GM23338 (cell line): ENCODE results near the gene IL16.

Experiments used
- CREB1 ChIP-seq: fragments of 250-450 bp; sonication (Bioruptor Pico); IDR thresholded peaks from 2 replicates; pipeline ENCODE4 v1.5.0; 2020; ENCODE audit warnings: low read depth, mild to moderate bottlenecking, moderate library complexity
- EZH2 ChIP-seq: fragments of 200-600 bp; sonication (generic); IDR thresholded peaks from one replicate; pipeline ENCODE4 v1.8.0; 2017; ENCODE audit warnings: antibody characterized with exemption, mild to moderate bottlenecking, low read depth; ENCODE audit not compliant: unreplicated experiment
- EZH2phosphoT487 ChIP-seq: fragments of 200-600 bp; sonication (generic); IDR thresholded peaks from one replicate; pipeline ENCODE4 v1.8.1; 2018; ENCODE audit warnings: antibody characterized with exemption; ENCODE audit not compliant: unreplicated experiment
- JUNB ChIP-seq: IDR thresholded peaks from one replicate; pipeline ENCODE4 v1.6.1; 2016; ENCODE audit warnings: antibody characterized with exemption; ENCODE audit not compliant: unreplicated experiment
- NANOG ChIP-seq: IDR thresholded peaks from 2 replicates; pipeline ENCODE4 v1.6.1; 2016; ENCODE audit warnings: antibody characterized with exemption, borderline replicate concordance
- POLR2AphosphoS5 ChIP-seq: IDR thresholded peaks from 2 replicates; pipeline ENCODE4 v1.6.1; 2016; ENCODE audit warnings: antibody characterized with exemption, low read depth
- STAT1 ChIP-seq: IDR thresholded peaks from one replicate; pipeline ENCODE4 v1.6.1; 2016; ENCODE audit warnings: antibody characterized with exemption; ENCODE audit not compliant: unreplicated experiment
- ZNF114 ChIP-seq: fragments of 250-450 bp; sonication (Bioruptor Pico); IDR thresholded peaks from 2 replicates; pipeline ENCODE4 v1.5.0; 2020; ENCODE audit warnings: mild to moderate bottlenecking, moderate library complexity
- ZNF331 ChIP-seq: fragments of 250-450 bp; sonication (Bioruptor Pico); IDR thresholded peaks from 2 replicates; pipeline ENCODE4 v1.5.0; 2020; ENCODE audit warnings: low read depth, mild to moderate bottlenecking, moderate library complexity
- TF ChIP-seq, protein P1 (sequence below): IDR thresholded peaks from one replicate; pipeline ENCODE4 v1.6.1; 2018; ENCODE audit warnings: antibody characterized with exemption; ENCODE audit not compliant: unreplicated experiment
- TF ChIP-seq, protein P2 (sequence below), 2 experiments: fragments of 200-600 bp in 1 of 2; sonication (generic) in 1 of 2; conservative IDR thresholded peaks; 2 replicates each; pipeline versions ENCODE4 v1.5.1 to v1.6.1; 2016 to 2017; ENCODE audit warnings: antibody characterized with exemption in 2 of 2, low read depth in 2 of 2, mild to moderate bottlenecking in 2 of 2, moderate library complexity in 1 of 2
- TF ChIP-seq, protein P3 (sequence below): IDR thresholded peaks from 2 replicates; pipeline ENCODE4 v1.6.1; 2016; ENCODE audit warnings: antibody characterized with exemption

DNA sequence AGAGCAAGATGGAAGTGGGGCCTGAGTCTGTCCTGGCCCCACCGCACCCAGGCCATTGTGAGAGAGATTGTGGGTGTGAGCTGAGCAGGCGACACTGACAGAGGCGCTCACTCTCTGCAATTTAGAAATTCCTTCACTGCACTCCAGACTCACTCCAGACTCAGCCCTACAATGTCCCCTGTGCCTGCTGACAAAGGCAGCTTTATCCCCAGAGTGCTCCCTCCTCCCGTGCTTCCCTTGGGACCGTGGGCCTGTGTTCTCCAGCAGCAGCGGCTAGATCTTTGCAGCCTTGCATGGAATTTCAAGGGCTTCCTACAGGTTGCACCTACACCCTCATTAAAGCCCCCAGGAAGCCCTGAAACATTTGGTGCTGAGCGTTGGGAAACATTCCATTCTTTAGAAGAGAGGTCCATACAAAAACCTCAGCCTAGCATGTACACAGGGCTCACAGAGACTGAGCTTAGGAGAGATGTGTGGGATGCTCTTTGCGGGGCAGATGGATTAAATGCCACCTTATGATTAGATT is 1.3 kb upstream of the IL16 start:
- TF ChIP-seq, protein P1, sequence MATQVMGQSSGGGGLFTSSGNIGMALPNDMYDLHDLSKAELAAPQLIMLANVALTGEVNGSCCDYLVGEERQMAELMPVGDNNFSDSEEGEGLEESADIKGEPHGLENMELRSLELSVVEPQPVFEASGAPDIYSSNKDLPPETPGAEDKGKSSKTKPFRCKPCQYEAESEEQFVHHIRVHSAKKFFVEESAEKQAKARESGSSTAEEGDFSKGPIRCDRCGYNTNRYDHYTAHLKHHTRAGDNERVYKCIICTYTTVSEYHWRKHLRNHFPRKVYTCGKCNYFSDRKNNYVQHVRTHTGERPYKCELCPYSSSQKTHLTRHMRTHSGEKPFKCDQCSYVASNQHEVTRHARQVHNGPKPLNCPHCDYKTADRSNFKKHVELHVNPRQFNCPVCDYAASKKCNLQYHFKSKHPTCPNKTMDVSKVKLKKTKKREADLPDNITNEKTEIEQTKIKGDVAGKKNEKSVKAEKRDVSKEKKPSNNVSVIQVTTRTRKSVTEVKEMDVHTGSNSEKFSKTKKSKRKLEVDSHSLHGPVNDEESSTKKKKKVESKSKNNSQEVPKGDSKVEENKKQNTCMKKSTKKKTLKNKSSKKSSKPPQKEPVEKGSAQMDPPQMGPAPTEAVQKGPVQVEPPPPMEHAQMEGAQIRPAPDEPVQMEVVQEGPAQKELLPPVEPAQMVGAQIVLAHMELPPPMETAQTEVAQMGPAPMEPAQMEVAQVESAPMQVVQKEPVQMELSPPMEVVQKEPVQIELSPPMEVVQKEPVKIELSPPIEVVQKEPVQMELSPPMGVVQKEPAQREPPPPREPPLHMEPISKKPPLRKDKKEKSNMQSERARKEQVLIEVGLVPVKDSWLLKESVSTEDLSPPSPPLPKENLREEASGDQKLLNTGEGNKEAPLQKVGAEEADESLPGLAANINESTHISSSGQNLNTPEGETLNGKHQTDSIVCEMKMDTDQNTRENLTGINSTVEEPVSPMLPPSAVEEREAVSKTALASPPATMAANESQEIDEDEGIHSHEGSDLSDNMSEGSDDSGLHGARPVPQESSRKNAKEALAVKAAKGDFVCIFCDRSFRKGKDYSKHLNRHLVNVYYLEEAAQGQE: no peak
- TF ChIP-seq, protein P2, sequence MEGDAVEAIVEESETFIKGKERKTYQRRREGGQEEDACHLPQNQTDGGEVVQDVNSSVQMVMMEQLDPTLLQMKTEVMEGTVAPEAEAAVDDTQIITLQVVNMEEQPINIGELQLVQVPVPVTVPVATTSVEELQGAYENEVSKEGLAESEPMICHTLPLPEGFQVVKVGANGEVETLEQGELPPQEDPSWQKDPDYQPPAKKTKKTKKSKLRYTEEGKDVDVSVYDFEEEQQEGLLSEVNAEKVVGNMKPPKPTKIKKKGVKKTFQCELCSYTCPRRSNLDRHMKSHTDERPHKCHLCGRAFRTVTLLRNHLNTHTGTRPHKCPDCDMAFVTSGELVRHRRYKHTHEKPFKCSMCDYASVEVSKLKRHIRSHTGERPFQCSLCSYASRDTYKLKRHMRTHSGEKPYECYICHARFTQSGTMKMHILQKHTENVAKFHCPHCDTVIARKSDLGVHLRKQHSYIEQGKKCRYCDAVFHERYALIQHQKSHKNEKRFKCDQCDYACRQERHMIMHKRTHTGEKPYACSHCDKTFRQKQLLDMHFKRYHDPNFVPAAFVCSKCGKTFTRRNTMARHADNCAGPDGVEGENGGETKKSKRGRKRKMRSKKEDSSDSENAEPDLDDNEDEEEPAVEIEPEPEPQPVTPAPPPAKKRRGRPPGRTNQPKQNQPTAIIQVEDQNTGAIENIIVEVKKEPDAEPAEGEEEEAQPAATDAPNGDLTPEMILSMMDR (conservative IDR thresholded peaks at IDR 0.05; ENCODE audit: low read depth in 2 of 2): no peak
- TF ChIP-seq POLR2AphosphoS5 (no peak), NANOG (no peak), EZH2 (no peak), ZNF331 (CRISPR knock-in tag) (no peak), JUNB (no peak), ZNF114 (CRISPR knock-in tag) (no peak), EZH2phosphoT487 (no peak), STAT1 (no peak), CREB1 (no peak)
- TF ChIP-seq, protein P3, sequence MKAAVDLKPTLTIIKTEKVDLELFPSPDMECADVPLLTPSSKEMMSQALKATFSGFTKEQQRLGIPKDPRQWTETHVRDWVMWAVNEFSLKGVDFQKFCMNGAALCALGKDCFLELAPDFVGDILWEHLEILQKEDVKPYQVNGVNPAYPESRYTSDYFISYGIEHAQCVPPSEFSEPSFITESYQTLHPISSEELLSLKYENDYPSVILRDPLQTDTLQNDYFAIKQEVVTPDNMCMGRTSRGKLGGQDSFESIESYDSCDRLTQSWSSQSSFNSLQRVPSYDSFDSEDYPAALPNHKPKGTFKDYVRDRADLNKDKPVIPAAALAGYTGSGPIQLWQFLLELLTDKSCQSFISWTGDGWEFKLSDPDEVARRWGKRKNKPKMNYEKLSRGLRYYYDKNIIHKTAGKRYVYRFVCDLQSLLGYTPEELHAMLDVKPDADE: no peak
